K562 (cell line): ENCODE results near the gene PLPPR1. TPM values are rescaled to one million over a fixed set of nuclear protein-coding genes. Genes with fewer than 3 reads are reported as not detected.

Experiments
- ATAC-seq: fragments of 200-7000 bp; cut with Tn5 transposase; 3 replicates; pipeline ENCODE4 v1.9.1; 2020; ENCODE audit warnings: moderate library complexity
- BruUV-seq: library from RNA; stranded (reverse); fragments of 400-500 nt; replicated peaks from 2 replicates; lab custom pipeline; 2021; lab: Mats Ljungman, UMichigan
- CTCF ChIA-PET: fragments of 300-600 bp; formaldehyde crosslinking; extraction: SDS; loops from one replicate; lab custom pipeline; 2021; ENCODE audit warnings: low intra/inter-chr PET ratio; lab: Yijun Ruan, JAX
- POLR2A ChIA-PET: fragments of 300-600, 350-650 bp; sonication (Branson Sonifier 250); formaldehyde crosslinking; extraction: SDS; loops from one replicate; lab custom pipeline; 2021; ENCODE audit warnings: antibody characterized with exemption, inconsistent platforms; lab: Yijun Ruan, JAX
- DNase-seq, 4 experiments: peaks; one replicate each; pipeline versions ENCODE4 v3.0.0 to v3.0.0-alpha.2; 2011 to 2018; ENCODE audit warnings: low spot score in 3 of 4, mixed read lengths in 3 of 4; ENCODE audit errors: extremely low read depth in 1 of 4
- FAIRE-seq: peaks from 2 replicates; lab custom pipeline; 2011; peaks lifted over from hg19 to GRCh38; lab: Jason Lieb, UNC
- H2AFZ ChIP-seq: 2 replicates; pipeline ENCODE4 v1.6.0; 2011; ENCODE audit warnings: low read depth, low read length, control low read depth, inconsistent platforms
- H3K27ac ChIP-seq: fragments of 200-600 bp; 3 replicates; pipeline ENCODE4 v1.8.0; 2011; ENCODE audit warnings: low read depth, mild to moderate bottlenecking, control low read depth, inconsistent platforms, low read length, moderate library complexity, mixed read lengths; ENCODE audit errors: extremely low read depth
- H3K27me3 ChIP-seq, 2 experiments: fragments of 300-600 bp in 1 of 2; 2 replicates in 1 of 2; 3 replicates in 1 of 2; pipeline versions ENCODE4 v1.6.0 to v1.8.0; 2011; ENCODE audit warnings: inconsistent platforms in 2 of 2, low read length in 2 of 2, mild to moderate bottlenecking in 1 of 2, mixed read lengths in 1 of 2, moderate library complexity in 1 of 2; ENCODE audit not compliant: control insufficient read depth in 2 of 2, insufficient read depth in 2 of 2
- H3K36me3 ChIP-seq: fragments of 300-600 bp; 3 replicates; pipeline ENCODE4 v1.8.0; 2011; ENCODE audit warnings: mild to moderate bottlenecking, low read length, inconsistent platforms; ENCODE audit not compliant: control insufficient read depth, insufficient read depth
- H3K4me1 ChIP-seq, 2 experiments: fragments of 200-600 bp in 1 of 2; replicated peaks in 1 of 2; 2 replicates in 1 of 2; 3 replicates in 1 of 2; pipeline versions ENCODE4 v1.5.1 to v1.8.0; 2011; ENCODE audit warnings: inconsistent platforms in 2 of 2, low read length in 2 of 2, mild to moderate bottlenecking in 1 of 2, mixed read lengths in 1 of 2, moderate library complexity in 1 of 2; ENCODE audit not compliant: control insufficient read depth in 2 of 2, insufficient read depth in 2 of 2
- H3K4me2 ChIP-seq: 2 replicates; pipeline ENCODE4 v1.6.1; 2011; ENCODE audit warnings: low read length, control low read depth, inconsistent platforms, mixed read lengths; ENCODE audit not compliant: insufficient read depth
- H3K4me3 ChIP-seq: fragments of 200-600 bp; sonication (generic), shearing (Covaris generic); 2 replicates; pipeline ENCODE4 v1.5.1; 2016; ENCODE audit warnings: control low read depth, inconsistent platforms
- H3K79me2 ChIP-seq: fragments of 200-600 bp; 3 replicates; pipeline ENCODE4 v1.8.0; 2011; ENCODE audit warnings: low read length, inconsistent platforms; ENCODE audit not compliant: control insufficient read depth, insufficient read depth
- H3K9ac ChIP-seq, 2 experiments: 2 replicates each; pipeline versions ENCODE4 v1.6.0 to v1.6.1; 2011; ENCODE audit warnings: low read depth in 2 of 2, low read length in 2 of 2, control low read depth in 1 of 2, inconsistent platforms in 1 of 2, mild to moderate bottlenecking in 1 of 2, mixed read lengths in 1 of 2; ENCODE audit not compliant: insufficient read depth in 1 of 2
- H3K9me1 ChIP-seq: one replicate; pipeline ENCODE4 v1.6.0; 2011; ENCODE audit warnings: inconsistent platforms, mild to moderate bottlenecking, low read length, moderate library complexity; ENCODE audit not compliant: control insufficient read depth, insufficient read depth
- H3K9me3 ChIP-seq: replicated peaks from 2 replicates; pipeline ENCODE4 v1.5.1; 2011; ENCODE audit warnings: low read depth, low read length, inconsistent platforms; ENCODE audit not compliant: control insufficient read depth, insufficient read depth
- H4K20me1 ChIP-seq: replicated peaks from 2 replicates; pipeline ENCODE4 v1.6.1; 2011; ENCODE audit warnings: low read length, inconsistent platforms, mixed read lengths; ENCODE audit not compliant: control insufficient read depth, insufficient read depth
- BCLAF1 ChIP-seq, 2 experiments: fragments of 450-650 bp in 1 of 2; IDR thresholded peaks; 2 replicates each; pipeline ENCODE4 v1.6.1; 2011 to 2017; ENCODE audit warnings: low read depth in 2 of 2, antibody characterized with exemption in 1 of 2, borderline replicate concordance in 1 of 2, low read length in 1 of 2, mild to moderate bottlenecking in 1 of 2, mixed read lengths in 1 of 2; ENCODE audit not compliant: control insufficient read depth in 1 of 2
- ZNF695 ChIP-seq: fragments of 450-650 bp; formaldehyde crosslinking; IDR thresholded peaks from 2 replicates; pipeline ENCODE4 v1.4.0; 2020; ENCODE audit warnings: mild to moderate bottlenecking, moderate library complexity
- in situ Hi-C: fragments of 300-500 bp; cut with MboI; formaldehyde crosslinking; loops from 4 replicates; pipeline ENCODE4 v1.15.0; 2018; ENCODE audit warnings: inconsistent platforms, mixed read lengths
- intact Hi-C: fragments of 100-400 bp; cut with micrococcal nuclease; formaldehyde crosslinking; loops from 2 replicates; pipeline ENCODE4 v1.14.2; 2022
- polyA plus RNA-seq, 8 experiments: library from polyadenylated mRNA; depleted of rRNA in 4 of 8; stranded (reverse) in 5 of 8; unstranded in 3 of 8; fragments of >200 nt; fragmentation: Nextera tagmentation in 2 of 8; fragmentation: Illumina TruSeq in 1 of 8; extraction: Ambion mirVana in 2 of 8; extraction: Trizol in 1 of 8; gene quantifications; 2 replicates each; pipeline versions ENCODE4 v1.2.1 to v1.2.3, GENCODE V29; 2011 to 2014; ENCODE audit warnings: inconsistent platforms in 1 of 8, missing spikeins in 1 of 8
- total RNA-seq, 7 experiments: library from RNA; depleted of rRNA in 6 of 7; stranded (reverse); fragments of >200 nt in 6 of 7; fragmentation: Illumina TruSeq in 2 of 7; extraction: Trizol in 2 of 7; gene quantifications; 2 replicates each; pipeline versions ENCODE4 v1.2.1 to v1.2.3, GENCODE V29; 2011 to 2021; ENCODE audit warnings: low replicate concordance in 1 of 7

Gene PLPPR1
- total and polyA plus RNA-seq, 9 of the 15 experiments (the other 6 are each of a cell fraction or from before 2014, with no cell fraction given) = not detected

GRCh38 chr9:101132801-101133200 is 104.3 kb downstream of the PLPPR1 start:
- Histone ChIP-seq H3K9me3 (no peaks in the 10 kb centered on the region), H3K27ac (no peak overlapping the region), H3K9me1 (no peaks in the 10 kb centered on the region), H3K4me1 (no peaks in the 10 kb centered on the region)
- no peak for ATAC-seq
- no peak for FAIRE-seq
- DNase-seq = no peak
- intact Hi-C loops = no loop called here
- no peak for TF ChIP-seq ZNF695 (CRISPR knock-in tag)
- TF ChIP-seq, all 486 proteins: peak for 0
- Histone ChIP-seq H3K9ac (no peak overlapping the region), H3K4me3 (no peak overlapping the region), H3K79me2 (no peaks in the 10 kb centered on the region), H3K27me3 (no peaks in the 10 kb centered on the region), H3K36me3 (no peaks in the 10 kb centered on the region), H3K4me2 (no peak overlapping the region), H4K20me1 (no peaks in the 10 kb centered on the region), H2AFZ (no peak overlapping the region)
- no TSS peak for BruUV-seq
- CTCF ChIA-PET = no interaction called here
- in situ Hi-C loops = no loop called here
- POLR2A ChIA-PET = no interaction called here

GRCh38 chr9:101138509-101138908 is 110.0 kb downstream of the PLPPR1 start:
- H2AFZ ChIP-seq = no peak overlapping the region
- ATAC-seq (no peak), FAIRE-seq (no peak), DNase-seq (no peak)
- intact Hi-C loops (no loop called here), in situ Hi-C loops (no loop called here)
- no peaks in the 10 kb centered on the region for H3K9me1 ChIP-seq
- H3K4me2 ChIP-seq = no peak overlapping the region
- no peak overlapping the region for H3K9ac ChIP-seq
- POLR2A ChIA-PET = no interaction called here
- no peaks in the 10 kb centered on the region for H3K9me3 ChIP-seq
- no peaks in the 10 kb centered on the region for H3K4me1 ChIP-seq
- H3K79me2 ChIP-seq = no peaks in the 10 kb centered on the region
- no peak for TF ChIP-seq BCLAF1 (IDR thresholded peaks at IDR 0.05; ENCODE audit: borderline replicate concordance in 1 of 2, control insufficient read depth in 1 of 2, low read depth in 2 of 2, low read length in 1 of 2)
- no TSS peak for BruUV-seq
- H3K4me3 ChIP-seq = no peak overlapping the region
- no peaks in the 10 kb centered on the region for H4K20me1 ChIP-seq
- no peaks in the 10 kb centered on the region for H3K27me3 ChIP-seq
- CTCF ChIA-PET = no interaction called here
- H3K27ac ChIP-seq = no peak overlapping the region
- H3K36me3 ChIP-seq = no peaks in the 10 kb centered on the region
